ENCODE measurements around the gene FERMT1. TPM values are rescaled to one million over a fixed set of nuclear protein-coding genes. Genes with fewer than 3 reads are reported as not detected.

FERMT1 gene
- total RNA-seq, 2 donors from 2014 or later, result 0.34 to 0.37 TPM

DNA sequence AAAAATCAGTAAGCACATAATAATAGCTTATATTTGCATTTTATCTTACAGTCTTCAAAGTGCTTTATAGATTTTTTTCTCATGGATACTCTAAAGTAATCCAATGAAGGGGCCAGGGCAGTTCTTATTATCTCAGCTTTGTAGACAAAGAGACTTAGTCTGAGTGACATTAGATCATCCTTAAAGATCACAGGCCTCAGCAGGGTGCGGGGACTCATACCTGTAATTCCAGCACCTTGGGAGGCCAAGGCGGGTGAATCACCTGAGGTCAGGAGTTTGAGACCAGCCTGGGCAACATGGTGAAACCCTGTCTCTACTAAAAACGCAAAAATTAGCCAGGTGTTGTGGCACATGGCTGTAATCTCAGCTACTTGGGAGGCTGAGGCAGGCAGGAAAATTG lies 14.5 kb downstream of the FERMT1 start:
- Mint-ChIP-seq H3K27ac (no peak overlapping the region), H3K4me3 (no peak overlapping the region), H3K36me3 (ENCODE audit: insufficient read depth in 2 of 2) (peaks cover 3 to 5% of the 10 kb centered on the region in 2 donors), H3K27me3 (ENCODE audit: low read depth) (no peaks in the 10 kb centered on the region), H3K9me3 (peaks cover 3 to 5% of the 10 kb centered on the region in 2 donors), H3K4me1 (ENCODE audit: low read depth) (no peaks in the 10 kb centered on the region)
- DNase-seq, result no peak
- ATAC-seq (replicated peaks in 1 of 2), result no peak

GRCh38 chr20:6104493-6105188 lies 18.2 kb downstream of the FERMT1 start:
- no peak overlapping the region for H3K27ac Mint-ChIP-seq
- ATAC-seq (replicated peaks in 1 of 2) (no peak), DNase-seq (no peak)
- no peaks in the 10 kb centered on the region for H3K36me3 Mint-ChIP-seq (ENCODE audit: insufficient read depth in 2 of 2)
- H3K4me3 Mint-ChIP-seq, result no peak overlapping the region
- H3K9me3 Mint-ChIP-seq, result no peaks in the 10 kb centered on the region
- peaks cover 7% of the 10 kb centered on the region for H3K27me3 Mint-ChIP-seq (ENCODE audit: low read depth)
- H3K4me1 Mint-ChIP-seq (ENCODE audit: low read depth), result no peaks in the 10 kb centered on the region

DNA sequence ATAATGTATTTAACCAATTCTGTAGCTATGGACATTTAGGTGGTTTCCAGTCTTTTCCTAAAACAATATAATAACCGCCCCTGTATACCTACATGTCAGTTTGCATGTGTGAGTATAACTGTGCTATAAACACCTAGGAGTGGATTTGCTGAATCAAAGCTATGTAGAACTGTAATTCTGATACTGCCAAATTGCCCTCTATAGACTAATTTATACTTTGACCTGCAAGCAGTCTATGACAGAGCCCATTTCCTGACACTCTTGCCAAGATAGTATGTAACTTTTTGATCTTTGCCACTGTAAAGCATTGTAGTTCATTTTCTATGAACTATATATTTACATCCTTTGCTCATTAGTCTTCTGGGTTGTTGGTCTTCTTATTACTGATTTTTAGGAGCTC lies 19.5 kb downstream of the FERMT1 start:
- DNase-seq, result no peak
- no peaks in the 10 kb centered on the region for H3K4me1 Mint-ChIP-seq (ENCODE audit: low read depth)
- ATAC-seq (replicated peaks in 1 of 2), result peak in 1 of 2 donors; percentile 17
- H3K9me3 Mint-ChIP-seq, result no peaks in the 10 kb centered on the region
- no peak overlapping the region for H3K27ac Mint-ChIP-seq
- H3K4me3 Mint-ChIP-seq, result no peak overlapping the region
- peaks cover 0 to 1% of the 10 kb centered on the region in 2 donors for H3K36me3 Mint-ChIP-seq (ENCODE audit: insufficient read depth in 2 of 2)
- peaks cover 7% of the 10 kb centered on the region for H3K27me3 Mint-ChIP-seq (ENCODE audit: low read depth)

GRCh38 chr20:6101346-6101745 lies 21.5 kb downstream of the FERMT1 start:
- ATAC-seq (replicated peaks in 1 of 2), result no peak
- no peak overlapping the region for H3K4me3 Mint-ChIP-seq
- DNase-seq, result no peak
- H3K36me3 Mint-ChIP-seq (ENCODE audit: insufficient read depth in 2 of 2), result peaks cover 0 to 1% of the 10 kb centered on the region in 2 donors
- H3K27ac Mint-ChIP-seq, result no peak overlapping the region
- H3K4me1 Mint-ChIP-seq (ENCODE audit: low read depth), result no peaks in the 10 kb centered on the region
- H3K9me3 Mint-ChIP-seq, result no peaks in the 10 kb centered on the region
- H3K27me3 Mint-ChIP-seq (ENCODE audit: low read depth), result peaks cover 7% of the 10 kb centered on the region

GRCh38 chr20:6100246-6100645 lies 22.6 kb downstream of the FERMT1 start:
- no peak overlapping the region for H3K27ac Mint-ChIP-seq
- peaks cover 0 to 1% of the 10 kb centered on the region in 2 donors for H3K36me3 Mint-ChIP-seq (ENCODE audit: insufficient read depth in 2 of 2)
- DNase-seq, result no peak
- peaks cover 7% of the 10 kb centered on the region for H3K27me3 Mint-ChIP-seq (ENCODE audit: low read depth)
- H3K9me3 Mint-ChIP-seq, result no peaks in the 10 kb centered on the region
- no peak for ATAC-seq (replicated peaks in 1 of 2)
- no peaks in the 10 kb centered on the region for H3K4me1 Mint-ChIP-seq (ENCODE audit: low read depth)
- H3K4me3 Mint-ChIP-seq, result no peak overlapping the region

DNA sequence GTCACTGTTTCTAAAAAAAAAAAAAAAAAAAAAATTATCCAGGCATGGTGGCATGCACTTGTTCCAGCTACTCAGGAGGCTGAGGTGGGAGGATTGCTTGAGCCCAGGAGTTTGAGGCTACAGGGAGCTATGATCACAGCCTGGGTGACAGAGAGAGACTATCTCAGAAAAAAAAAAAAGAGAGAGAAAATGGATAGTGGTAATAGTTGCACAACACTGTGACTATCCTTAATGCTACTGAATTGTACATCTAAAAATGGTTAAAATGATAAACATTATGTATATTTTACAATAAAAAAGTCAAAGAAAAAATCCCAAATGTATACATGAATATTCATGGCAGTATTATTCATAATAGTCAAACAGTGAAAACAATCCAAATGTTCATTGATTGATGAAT lies 23.0 kb downstream of the FERMT1 start:
- H3K4me1 Mint-ChIP-seq (ENCODE audit: low read depth), result no peaks in the 10 kb centered on the region
- no peaks in the 10 kb centered on the region for H3K9me3 Mint-ChIP-seq
- ATAC-seq (replicated peaks in 1 of 2), result no peak
- H3K36me3 Mint-ChIP-seq (ENCODE audit: insufficient read depth in 2 of 2), result peaks cover 0 to 1% of the 10 kb centered on the region in 2 donors
- H3K27ac Mint-ChIP-seq, result no peak overlapping the region
- H3K4me3 Mint-ChIP-seq, result no peak overlapping the region
- no peak for DNase-seq
- peaks cover 7% of the 10 kb centered on the region for H3K27me3 Mint-ChIP-seq (ENCODE audit: low read depth)

DNA sequence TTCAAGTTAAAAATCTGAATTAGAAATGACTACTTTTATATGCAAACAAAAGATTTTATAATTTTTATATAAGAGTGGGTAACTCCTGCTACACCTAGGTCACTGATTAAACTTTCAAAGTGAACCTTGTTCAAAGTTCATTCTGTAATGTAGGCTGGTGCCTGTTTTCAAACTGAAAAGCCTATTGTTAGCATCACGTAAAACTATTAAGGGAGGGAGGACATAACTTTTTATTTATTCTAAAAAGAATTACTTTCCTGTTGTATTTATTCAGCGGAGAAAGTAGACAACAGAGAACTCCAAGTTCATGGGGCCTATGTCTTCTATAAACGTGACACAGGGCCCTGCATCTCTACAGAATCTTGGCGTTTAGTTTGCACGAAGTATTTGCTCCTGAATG lies 27.4 kb downstream of the FERMT1 start:
- Mint-ChIP-seq H3K36me3 (ENCODE audit: insufficient read depth in 2 of 2) (peaks cover 0 to 1% of the 10 kb centered on the region in 2 donors), H3K27ac (no peak overlapping the region), H3K4me3 (no peak overlapping the region), H3K27me3 (ENCODE audit: low read depth) (peaks cover 5% of the 10 kb centered on the region), H3K9me3 (no peaks in the 10 kb centered on the region), H3K4me1 (ENCODE audit: low read depth) (no peaks in the 10 kb centered on the region)
- ATAC-seq (replicated peaks in 1 of 2) (no peak), DNase-seq (no peak)

- Mint-ChIP-seq H3K9me3 (no peaks in the 10 kb centered on the region), H3K27ac (no peak overlapping the region), H3K36me3 (ENCODE audit: insufficient read depth in 2 of 2) (peaks cover 0 to 1% of the 10 kb centered on the region in 2 donors), H3K4me3 (no peak overlapping the region), H3K27me3 (ENCODE audit: low read depth) (peaks cover 9% of the 10 kb centered on the region), H3K4me1 (ENCODE audit: low read depth) (no peaks in the 10 kb centered on the region)
- DNase-seq (no peak), ATAC-seq (replicated peaks in 1 of 2) (no peak)
These were observed 28.3 kb downstream of the FERMT1 start for GRCh38 chr20:6094565-6094964.

DNA sequence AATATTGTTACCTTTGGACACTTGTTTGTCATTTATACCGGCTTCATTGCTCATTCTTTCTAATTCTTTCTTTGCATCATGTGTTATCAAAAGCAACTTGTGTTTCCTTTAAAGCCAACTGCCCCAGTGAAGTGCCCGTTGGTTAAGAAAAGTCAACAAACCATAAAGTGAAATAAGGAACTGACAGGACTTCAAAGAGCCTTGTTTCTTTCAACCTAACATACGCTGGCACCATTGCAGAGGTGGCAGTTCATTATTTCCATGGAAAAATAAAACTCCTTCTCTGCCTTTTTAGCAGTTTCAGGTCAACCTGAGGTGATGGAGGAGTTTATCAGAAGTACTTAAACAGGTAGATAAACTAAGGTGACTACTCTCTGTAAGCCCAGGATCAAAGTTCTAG lies 28.8 kb downstream of the FERMT1 start:
- Mint-ChIP-seq H3K4me1 (ENCODE audit: low read depth) (no peaks in the 10 kb centered on the region), H3K9me3 (no peaks in the 10 kb centered on the region), H3K27me3 (ENCODE audit: low read depth) (peaks cover 12% of the 10 kb centered on the region), H3K4me3 (no peak overlapping the region), H3K36me3 (ENCODE audit: insufficient read depth in 2 of 2) (no peaks in the 10 kb centered on the region), H3K27ac (no peak overlapping the region)
- no peak for ATAC-seq (replicated peaks in 1 of 2)
- DNase-seq, result no peak

- Mint-ChIP-seq H3K9me3 (peaks cover 0 to 3% of the 10 kb centered on the region in 2 donors), H3K27me3 (ENCODE audit: low read depth) (peaks cover 19% of the 10 kb centered on the region), H3K27ac (no peak overlapping the region), H3K4me1 (ENCODE audit: low read depth) (no peaks in the 10 kb centered on the region), H3K4me3 (no peak overlapping the region), H3K36me3 (ENCODE audit: insufficient read depth in 2 of 2) (no peaks in the 10 kb centered on the region)
- ATAC-seq (replicated peaks in 1 of 2), result no peak
- DNase-seq, result no peak
These were observed 31.2 kb downstream of the FERMT1 start for GRCh38 chr20:6091661-6092060.

DNA sequence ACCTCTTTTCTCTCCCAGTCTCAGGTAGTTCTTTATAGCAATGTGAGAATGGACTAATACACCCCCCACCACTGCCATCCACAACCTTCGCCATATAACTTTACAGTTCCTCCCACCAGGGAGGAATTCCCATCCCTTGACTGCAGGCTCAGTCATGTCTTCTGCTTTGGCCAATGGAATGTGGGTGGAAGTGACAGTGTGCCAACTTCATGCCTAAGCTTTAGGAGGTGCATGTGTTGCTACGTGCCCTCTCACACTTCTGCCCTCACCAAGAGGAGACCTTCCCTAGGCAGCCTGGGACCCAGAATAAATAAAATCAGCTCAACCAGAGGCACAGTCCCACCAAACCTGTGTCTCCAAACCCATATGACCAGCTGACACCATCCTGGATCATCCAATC lies 36.0 kb downstream of the FERMT1 start:
- ATAC-seq (replicated peaks in 1 of 2) (no peak), DNase-seq (no peak)
- Mint-ChIP-seq H3K36me3 (ENCODE audit: insufficient read depth in 2 of 2) (no peaks in the 10 kb centered on the region), H3K4me1 (ENCODE audit: low read depth) (no peaks in the 10 kb centered on the region), H3K9me3 (peaks cover 4 to 5% of the 10 kb centered on the region in 2 donors), H3K27me3 (ENCODE audit: low read depth) (peaks cover 18% of the 10 kb centered on the region), H3K4me3 (no peak overlapping the region), H3K27ac (no peak overlapping the region)

DNA sequence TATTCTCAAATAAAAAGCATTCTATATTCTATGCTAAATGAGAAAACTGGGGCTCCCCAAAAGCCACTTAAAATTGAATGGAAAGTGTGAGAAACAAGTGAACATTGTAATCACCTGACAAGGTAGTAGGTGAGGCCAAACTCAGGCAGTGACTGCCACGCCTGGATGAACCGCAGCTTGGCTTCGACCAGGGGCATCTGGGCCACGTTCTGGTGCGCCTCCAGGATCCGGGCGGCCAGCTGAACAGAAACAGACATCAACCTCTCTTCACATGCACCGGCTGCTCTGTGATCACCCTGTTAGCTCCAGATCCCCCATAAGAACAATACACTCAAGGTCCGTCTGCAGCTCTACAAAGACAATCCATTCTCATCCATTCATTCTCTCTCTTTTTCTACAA lies 38.9 kb downstream of the FERMT1 start:
- H3K4me3 Mint-ChIP-seq, result no peak overlapping the region
- no peak for DNase-seq
- peaks cover 12% of the 10 kb centered on the region for H3K27me3 Mint-ChIP-seq (ENCODE audit: low read depth)
- no peak overlapping the region for H3K27ac Mint-ChIP-seq
- ATAC-seq (replicated peaks in 1 of 2), result no peak
- H3K9me3 Mint-ChIP-seq, result peaks cover 4 to 5% of the 10 kb centered on the region in 2 donors
- H3K4me1 Mint-ChIP-seq (ENCODE audit: low read depth), result no peaks in the 10 kb centered on the region
- no peaks in the 10 kb centered on the region for H3K36me3 Mint-ChIP-seq (ENCODE audit: insufficient read depth in 2 of 2)

DNA sequence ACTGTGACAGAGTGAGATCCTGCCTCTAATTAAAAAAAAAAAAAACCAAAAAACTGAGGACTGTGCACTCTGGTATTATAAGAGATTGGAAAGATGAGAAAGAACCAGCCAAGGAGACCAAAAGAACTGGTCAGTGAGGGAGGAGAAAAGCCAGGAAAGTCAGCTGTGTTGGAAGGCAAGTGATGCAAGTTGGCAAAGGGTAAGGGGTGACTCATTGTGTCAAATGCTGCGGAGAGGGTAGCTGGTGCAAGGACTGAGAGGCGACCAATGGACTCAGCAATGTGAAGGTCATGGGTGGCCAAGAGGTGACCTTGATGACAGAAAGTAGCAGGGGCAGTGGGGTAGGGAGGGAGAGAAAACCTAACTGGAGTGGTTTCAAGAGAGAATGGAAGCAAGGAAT lies 41.6 kb downstream of the FERMT1 start:
- DNase-seq (no peak), ATAC-seq (replicated peaks in 1 of 2) (no peak)
- Mint-ChIP-seq H3K36me3 (ENCODE audit: insufficient read depth in 2 of 2) (no peaks in the 10 kb centered on the region), H3K27ac (no peak overlapping the region), H3K9me3 (peaks cover 0 to 1% of the 10 kb centered on the region in 2 donors), H3K27me3 (ENCODE audit: low read depth) (no peaks in the 10 kb centered on the region), H3K4me3 (no peak overlapping the region), H3K4me1 (ENCODE audit: low read depth) (no peaks in the 10 kb centered on the region)

GRCh38 chr20:6079016-6079415 lies 43.8 kb downstream of the FERMT1 start:
- ATAC-seq (replicated peaks in 1 of 2), result no peak
- Mint-ChIP-seq H3K4me3 (no peak overlapping the region), H3K36me3 (ENCODE audit: insufficient read depth in 2 of 2) (no peaks in the 10 kb centered on the region), H3K27ac (no peak overlapping the region), H3K4me1 (ENCODE audit: low read depth) (no peaks in the 10 kb centered on the region), H3K9me3 (no peaks in the 10 kb centered on the region), H3K27me3 (ENCODE audit: low read depth) (no peaks in the 10 kb centered on the region)
- DNase-seq, result no peak

All from activated T-cell treated with anti-CD3 and anti-CD28 coated beads, Interleukin-2, amount 50 U/mL, for 72 hours (primary cell).